SIG-M5 treated with dmso at 0.1 percent for 504 hours (cell line): ENCODE results near the gene ZP1.

ENCODE experiments used
- DNase-seq: peaks from one replicate; lab custom pipeline; 2025; ENCODE audit not compliant: unreplicated experiment; lab: John Stamatoyannopoulos, UW

Gene ZP1

GRCh38 chr11:60921259-60921658, 53.9 kb downstream of the ZP1 start:
- DNase-seq: no peak

- DNase-seq: no peak
Measured at GRCh38 chr11:60921777-60922335, 54.5 kb downstream of the ZP1 start.

- no peak for DNase-seq
Measured at GRCh38 chr11:60922906-60923305, 55.6 kb downstream of the ZP1 start.

- DNase-seq: no peak
Measured at GRCh38 chr11:60923326-60923725, 56.0 kb downstream of the ZP1 start.

GRCh38 chr11:60923800-60924109, 56.4 kb downstream of the ZP1 start:
- no peak for DNase-seq

GRCh38 chr11:60924110-60924905, 57.0 kb downstream of the ZP1 start, which contains the start of gene TMEM132A:
Gene TMEM132A (plus strand): TSS chr11:60924460. CDS start chr11:60924634, 174 bp downstream.
- no peak for DNase-seq
